NB4 (cell line): ENCODE measurements around the gene DMAC2.
"Not testable (repeated sequence)": the region's sequence is repeated elsewhere in the genome, so short reads cannot be mapped to it uniquely, and the experiment has no call there.

Experiments used
- DNase-seq: peaks from one replicate; pipeline ENCODE4 v3.0.0; 2010; ENCODE audit warnings: low read depth
- H3K4me3 ChIP-seq: one replicate; pipeline ENCODE4 v1.5.1; 2011; ENCODE audit warnings: mild to moderate bottlenecking, low read depth, low read length, moderate library complexity
- CTCF ChIP-seq: IDR thresholded peaks from one replicate; pipeline ENCODE4 v1.5.1; 2012; ENCODE audit warnings: low read depth, low read length
- MYC ChIP-seq: IDR thresholded peaks from 2 replicates; pipeline ENCODE4 v1.6.1; 2011; ENCODE audit warnings: low read depth, low read length
- POLR2A ChIP-seq: IDR thresholded peaks from 2 replicates; pipeline ENCODE4 v1.6.1; 2011; ENCODE audit warnings: mild to moderate bottlenecking; ENCODE audit not compliant: insufficient read length; ENCODE audit errors: extremely low read depth
- TF ChIP-seq, protein P1 (sequence below): IDR thresholded peaks from 2 replicates; pipeline ENCODE4 v1.6.1; 2011; ENCODE audit warnings: low read depth, low read length

DMAC2 gene

GRCh38 chr19:41409288-41409687, 30.4 kb downstream of the DMAC2 start:
- peak; percentile 29 for DNase-seq
- TF ChIP-seq MYC (no peak), POLR2A (no peak), CTCF (no peak)
- TF ChIP-seq, protein P1, sequence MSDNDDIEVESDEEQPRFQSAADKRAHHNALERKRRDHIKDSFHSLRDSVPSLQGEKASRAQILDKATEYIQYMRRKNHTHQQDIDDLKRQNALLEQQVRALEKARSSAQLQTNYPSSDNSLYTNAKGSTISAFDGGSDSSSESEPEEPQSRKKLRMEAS: no peak
- H3K4me3 ChIP-seq: no peak overlapping the region

DNA sequence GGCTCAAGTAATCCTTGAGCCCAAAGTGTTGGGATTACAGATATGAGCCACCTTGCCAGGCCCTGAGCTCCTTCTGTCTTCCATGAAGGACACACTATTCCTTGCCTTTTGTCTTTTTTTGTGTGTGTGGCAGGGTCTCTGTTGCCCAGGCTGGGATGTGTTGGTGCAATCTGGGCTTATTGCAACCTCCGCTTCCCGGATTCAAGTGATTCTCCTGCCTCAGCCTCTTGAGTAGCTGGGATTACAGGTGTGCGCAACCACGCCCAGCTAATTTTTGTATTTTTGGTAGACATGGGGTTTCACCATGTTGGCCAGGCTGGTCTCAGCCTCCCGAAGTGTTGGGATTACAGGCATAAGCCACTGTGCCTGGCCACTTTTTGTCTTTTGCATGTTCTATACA, 30.9 kb downstream of the DMAC2 start:
- not testable (repeated sequence) for H3K4me3 ChIP-seq, DNase-seq

DNA sequence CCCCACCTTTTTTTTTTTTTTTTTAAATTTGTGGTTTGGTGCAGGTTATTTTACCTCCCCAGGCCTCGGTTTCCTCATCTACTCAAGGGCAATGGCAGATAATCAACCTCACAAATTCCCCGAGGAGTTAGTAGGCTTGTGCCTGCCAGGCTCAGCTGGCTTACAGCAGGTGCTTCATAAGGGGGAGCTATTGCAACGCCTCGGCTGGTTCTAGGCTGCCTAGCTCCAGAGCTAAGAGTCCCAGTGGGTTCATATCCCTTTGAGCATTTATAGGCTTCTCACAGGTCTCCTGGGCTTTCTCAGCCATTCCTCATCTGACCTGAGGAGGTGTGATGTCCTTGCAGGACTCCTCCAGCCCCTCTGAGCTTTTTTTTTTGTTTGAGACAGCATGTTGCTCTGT, 31.5 kb downstream of the DMAC2 start:
- H3K4me3 ChIP-seq: no peak overlapping the region
- TF ChIP-seq, protein P1: 0 out of 2 replicates have a peak, but pooled peaks have one; percentile 18
- no peak for TF ChIP-seq POLR2A
- TF ChIP-seq MYC: peak; percentile 21; the same call in 1 of the 2 replicates
- peak; percentile 42 for TF ChIP-seq CTCF
- peak; percentile 88 for DNase-seq

DNA sequence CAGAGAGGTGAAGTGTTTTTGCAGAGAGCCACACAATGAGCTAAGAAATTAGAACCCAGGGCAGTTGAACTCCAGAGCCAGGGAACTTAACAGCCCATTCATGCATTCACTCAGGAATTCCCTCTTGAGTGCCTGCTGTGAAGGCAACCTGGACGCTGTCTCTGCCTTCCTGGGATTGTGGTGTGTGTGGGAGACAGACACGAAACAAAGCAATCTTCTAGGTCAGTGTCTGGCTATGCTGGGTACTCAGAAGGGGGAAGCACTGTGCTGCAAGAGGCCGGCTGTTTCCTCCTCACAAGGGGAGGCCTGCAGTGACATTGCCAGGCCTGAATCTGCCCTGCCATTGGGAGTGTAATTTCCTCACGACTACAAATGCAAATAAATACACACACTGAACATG, 32.4 kb downstream of the DMAC2 start:
- TF ChIP-seq MYC (peak; percentile 65), CTCF (no peak), POLR2A (no peak)
- TF ChIP-seq, protein P1: no peak; the same call in 1 of the 2 replicates
- peak; percentile 87 for DNase-seq
- no peak overlapping the region for H3K4me3 ChIP-seq

DNA sequence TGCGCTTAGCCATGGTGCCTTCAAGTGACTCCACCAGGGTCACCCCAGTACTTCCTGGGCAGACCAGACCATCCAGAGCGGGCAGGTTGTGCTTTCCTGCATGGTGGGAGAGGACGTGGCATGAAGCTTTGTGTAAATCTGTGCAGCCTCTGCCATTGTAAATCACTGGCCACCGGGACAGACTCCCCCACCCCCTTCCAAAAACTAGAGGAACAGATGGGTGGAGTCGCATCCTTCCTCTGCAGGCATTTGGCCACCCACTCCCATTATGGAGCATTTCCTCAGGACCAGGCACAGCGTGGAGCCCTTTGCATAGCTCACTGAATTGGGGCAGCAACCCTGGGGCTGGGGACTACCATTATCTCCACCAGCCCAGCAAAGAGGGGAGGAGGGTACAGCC, 33.9 kb downstream of the DMAC2 start:
- H3K4me3 ChIP-seq: no peak overlapping the region
- DNase-seq: no peak
- TF ChIP-seq POLR2A (no peak), CTCF (no peak), MYC (no peak)
- TF ChIP-seq, protein P1: no peak

DNA sequence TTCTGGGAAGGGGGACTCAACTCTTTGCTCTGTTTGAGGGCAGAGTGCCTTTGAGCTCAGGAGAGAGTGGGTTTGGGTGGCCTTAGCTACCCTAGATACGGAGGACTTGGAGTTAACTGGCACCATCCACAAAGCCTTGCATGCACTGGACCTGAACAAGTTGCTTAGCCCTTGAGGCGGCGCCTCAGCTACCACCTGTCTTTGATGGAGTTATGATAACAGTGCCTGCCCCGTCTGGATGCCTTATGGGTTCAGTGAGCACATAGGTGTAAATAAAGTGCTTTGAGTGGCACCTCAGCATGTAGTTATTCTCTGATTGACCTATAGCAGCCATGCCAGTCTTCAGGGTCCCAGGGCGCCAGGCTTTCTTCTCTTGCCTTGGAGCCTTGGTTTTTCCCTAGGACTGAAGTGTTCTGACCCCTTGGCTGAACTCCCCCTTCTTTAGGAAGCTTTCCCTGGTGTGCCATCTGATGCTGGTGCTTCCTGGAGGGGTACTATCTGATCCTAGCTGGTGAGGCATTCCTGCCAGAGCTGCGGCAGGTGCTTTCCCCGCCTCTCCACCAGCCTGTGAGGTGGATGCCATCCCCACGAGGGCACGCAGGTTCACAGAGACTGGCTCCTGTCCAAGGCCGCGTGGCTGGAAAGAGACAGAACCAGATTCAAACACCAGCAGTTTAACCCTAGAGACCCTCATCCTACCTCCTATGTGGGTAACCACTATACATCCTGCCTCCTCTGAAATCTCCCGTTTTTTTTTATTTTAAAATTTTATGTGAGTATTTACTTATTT, 36.3 kb downstream of the DMAC2 start:
- no peak for TF ChIP-seq MYC
- TF ChIP-seq, protein P1: no peak
- no peak for TF ChIP-seq POLR2A
- no peak overlapping the region for H3K4me3 ChIP-seq
- no peak for DNase-seq

DNA sequence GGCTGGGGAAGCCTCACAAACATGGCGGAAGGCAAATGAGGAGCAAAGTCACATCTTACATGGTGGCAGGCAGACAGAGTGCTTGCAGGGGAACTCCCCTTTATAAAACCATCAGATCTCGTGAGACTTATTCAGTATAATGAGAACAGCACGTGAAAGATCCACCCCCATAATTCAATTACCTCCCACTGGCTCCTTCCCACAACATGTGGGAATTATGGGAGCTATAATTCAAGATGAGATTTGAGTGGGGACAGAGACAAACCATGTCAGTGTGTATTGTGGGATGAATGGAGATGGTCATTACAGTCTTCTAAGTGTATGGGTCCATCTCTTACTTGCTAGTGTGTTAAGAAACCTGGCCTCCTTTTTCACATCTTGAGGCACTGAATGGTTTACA, 37.7 kb downstream of the DMAC2 start:
- TF ChIP-seq MYC: no peak
- no peak for TF ChIP-seq POLR2A
- TF ChIP-seq, protein P1: no peak
- no peak for TF ChIP-seq CTCF
- DNase-seq: no peak
- H3K4me3 ChIP-seq: no peak overlapping the region
